GM19372 (cell line): ENCODE results near the gene GMCL1.

ENCODE experiments used
- ATAC-seq: cut with Tn5 transposase; IDR thresholded peaks from one replicate; pipeline ENCODE4 v1.9.1; 2021; ENCODE audit warnings: mild to moderate bottlenecking, low read depth, moderate library complexity; ENCODE audit not compliant: unreplicated experiment

The GMCL1 gene

DNA sequence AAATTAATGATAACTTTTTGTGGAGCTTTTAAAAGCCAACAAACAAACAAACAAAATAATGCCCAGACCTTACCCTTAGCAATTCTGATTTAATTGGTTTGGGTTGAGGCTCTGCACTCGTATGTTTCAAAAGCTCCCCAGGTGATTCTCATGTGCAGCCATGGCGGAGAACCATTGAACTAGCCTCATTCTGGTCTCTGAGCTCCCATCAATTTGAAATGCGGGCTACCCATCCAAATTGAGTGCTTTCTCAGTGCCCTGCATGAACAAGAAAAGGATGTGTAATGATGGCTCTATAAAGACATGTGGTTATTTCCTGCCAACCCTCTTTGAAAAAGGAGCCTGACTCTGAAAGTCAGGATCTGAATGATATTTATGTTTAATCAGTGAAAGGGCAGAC lies 93.7 kb downstream of the GMCL1 start:
- ATAC-seq = no peak

GRCh38 chr2:69926849-69927515 lies 97.5 kb downstream of the GMCL1 start:
- ATAC-seq = no peak
